HepG2 (cell line): Measurements from ENCODE around the gene TACC2. TPM values are rescaled to one million over a fixed set of nuclear protein-coding genes. Genes with fewer than 3 reads are reported as not detected.

ENCODE experiments used
- ATAC-seq: fragments of 200-7000 bp; cut with Tn5 transposase; 3 replicates; pipeline ENCODE4 v1.9.1; 2020; ENCODE audit warnings: mild to moderate bottlenecking, moderate library complexity
- BruUV-seq: library from RNA; stranded (reverse); fragments of 400-500 nt; replicated peaks from 2 replicates; lab custom pipeline; 2021; lab: Mats Ljungman, UMichigan
- CTCF ChIA-PET: fragments of 300-600 bp; formaldehyde crosslinking; extraction: SDS; loops from one replicate; lab custom pipeline; 2021; ENCODE audit warnings: low total read pairs, inconsistent platforms, low intra/inter-chr PET ratio; lab: Yijun Ruan, JAX
- POLR2A ChIA-PET: fragments of 350-600 bp; sonication (Branson Sonifier 250); formaldehyde crosslinking; loops from one replicate; lab custom pipeline; 2020; ENCODE audit warnings: antibody characterized with exemption, inconsistent platforms; lab: Yijun Ruan, JAX
- DNase-seq: peaks from one replicate; pipeline ENCODE4 v3.0.0-alpha.2; 2015; ENCODE audit warnings: low spot score
- FAIRE-seq: peaks from 3 replicates; lab custom pipeline; 2011; peaks lifted over from hg19 to GRCh38; lab: Jason Lieb, UNC
- H2AFZ ChIP-seq: one replicate; pipeline ENCODE4 v1.6.1; 2011; ENCODE audit warnings: low read length, inconsistent platforms
- H3K27ac ChIP-seq: fragments of 300-600 bp; 3 replicates; pipeline ENCODE4 v1.8.0; 2011; ENCODE audit warnings: mixed run types, mild to moderate bottlenecking, mixed read lengths, low read length, inconsistent platforms; ENCODE audit not compliant: insufficient read depth; ENCODE audit errors: extremely low read length
- H3K27me3 ChIP-seq, 2 experiments: fragments of 200-600 bp in 1 of 2; 2 replicates in 1 of 2; 3 replicates in 1 of 2; pipeline versions ENCODE4 v1.6.0 to v1.8.0; 2011; ENCODE audit warnings: low read length in 2 of 2, mild to moderate bottlenecking in 2 of 2, moderate library complexity in 2 of 2, inconsistent platforms in 1 of 2; ENCODE audit not compliant: insufficient read depth in 2 of 2, control insufficient read depth in 1 of 2
- H3K36me3 ChIP-seq, 2 experiments: fragments of 200-600 bp in 1 of 2; replicated peaks in 1 of 2; 2 replicates in 1 of 2; 3 replicates in 1 of 2; pipeline versions ENCODE4 v1.5.1 to v1.8.0; 2011; ENCODE audit warnings: low read length in 2 of 2, inconsistent platforms in 1 of 2; ENCODE audit not compliant: insufficient read depth in 2 of 2, control insufficient read depth in 1 of 2
- H3K4me1 ChIP-seq: 2 replicates; pipeline ENCODE4 v1.5.1; 2012; ENCODE audit warnings: low read length, inconsistent platforms; ENCODE audit not compliant: insufficient read depth
- H3K4me2 ChIP-seq: 2 replicates; pipeline ENCODE4 v1.6.0; 2011; ENCODE audit warnings: low read depth, low read length, inconsistent platforms
- H3K4me3 ChIP-seq, 3 experiments: fragments of 200-600 bp in 1 of 3; sonication (generic), shearing (Covaris generic) in 1 of 3; replicated peaks in 1 of 3; 2 replicates each; pipeline ENCODE4 v1.5.1; 2011 to 2016; ENCODE audit warnings: low read length in 3 of 3, inconsistent platforms in 2 of 3, low read depth in 2 of 3, mild to moderate bottlenecking in 2 of 3, control low read depth in 1 of 3, mixed read lengths in 1 of 3; ENCODE audit not compliant: insufficient read depth in 1 of 3
- H3K79me2 ChIP-seq: one replicate; pipeline ENCODE4 v1.6.1; 2011; ENCODE audit warnings: low read length, inconsistent platforms; ENCODE audit not compliant: insufficient read depth
- H3K9ac ChIP-seq: 2 replicates; pipeline ENCODE4 v1.6.0; 2011; ENCODE audit warnings: mild to moderate bottlenecking, low read depth, low read length, inconsistent platforms; ENCODE audit not compliant: insufficient read depth
- H3K9me3 ChIP-seq: 2 replicates; pipeline ENCODE4 v1.5.1; 2012; ENCODE audit warnings: mild to moderate bottlenecking, low read length
- H4K20me1 ChIP-seq: 2 replicates; pipeline ENCODE4 v1.6.0; 2011; ENCODE audit warnings: inconsistent platforms, mild to moderate bottlenecking, low read length, moderate library complexity; ENCODE audit not compliant: insufficient read depth
- BCL6 ChIP-seq: IDR thresholded peaks from 2 replicates; pipeline ENCODE4 v1.6.1; 2016; ENCODE audit warnings: missing genetic modification reagents, missing compliant biosample characterization
- DBP ChIP-seq: sonication (generic); formaldehyde crosslinking; IDR thresholded peaks from 2 replicates; pipeline ENCODE4 v1.4.0; 2020; ENCODE audit warnings: missing genetic modification reagents; ENCODE audit errors: not compliant biosample characterization
- GABPA ChIP-seq, 2 experiments: IDR thresholded peaks; 2 replicates each; pipeline ENCODE4 v1.6.1; 2011 to 2016; ENCODE audit warnings: low read depth in 2 of 2, low read length in 1 of 2, missing biosample characterization in 1 of 2, missing genetic modification characterization in 1 of 2
- HBP1 ChIP-seq: IDR thresholded peaks from 2 replicates; pipeline ENCODE4 v1.6.1; 2016; ENCODE audit warnings: low read depth, control low read depth
- HNF4A ChIP-seq: sonication (generic); formaldehyde crosslinking; IDR thresholded peaks from 2 replicates; pipeline ENCODE4 v1.4.0; 2020; ENCODE audit warnings: missing genetic modification reagents
- KDM4B ChIP-seq: sonication (generic); formaldehyde crosslinking; IDR thresholded peaks from 2 replicates; pipeline ENCODE4 v1.4.0; 2020; ENCODE audit warnings: missing genetic modification reagents
- MYC ChIP-seq: sonication (generic); formaldehyde crosslinking; IDR thresholded peaks from 2 replicates; pipeline ENCODE4 v1.9.0; 2021; ENCODE audit warnings: missing genetic modification reagents, borderline replicate concordance
- PRDM10 ChIP-seq: sonication (generic); formaldehyde crosslinking; IDR thresholded peaks from 2 replicates; pipeline ENCODE4 v1.4.0; 2020; ENCODE audit warnings: low read depth, missing genetic modification reagents
- WGBS: methylation state at CpG from one replicate; pipeline ENCODE4 v1.1.6; 2017; ENCODE audit warnings: low lambda C conversion rate; 5-methylcytosine and 5-hydroxymethylcytosine counted together
- in situ Hi-C: cut with HindIII; loops from 2 replicates; pipeline ENCODE4 v1.10.0; 2017; ENCODE audit warnings: low pct_unique_long_range_greater_than_20kb; ENCODE audit not compliant: extremely low pct_ligation_motif_present
- intact Hi-C: fragments of 100-400 bp; cut with micrococcal nuclease; formaldehyde crosslinking; loops from one replicate; pipeline ENCODE4 v1.10.0; 2022; ENCODE audit not compliant: unreplicated experiment
- polyA plus RNA-seq, 8 experiments: library from polyadenylated mRNA; depleted of rRNA in 3 of 8; stranded (reverse) in 7 of 8; unstranded in 1 of 8; fragments of >200 nt; fragmentation: Illumina TruSeq in 4 of 8; extraction: Trizol in 4 of 8; gene quantifications; 2 replicates each; pipeline versions ENCODE4 v1.2.1 to v1.2.3, GENCODE V29; 2011 to 2016; ENCODE audit warnings: low read depth in 4 of 8, missing spikeins in 1 of 8, mixed read lengths in 1 of 8; ENCODE audit not compliant: insufficient read depth in 1 of 8
- total RNA-seq, 5 experiments: library from RNA; depleted of rRNA; stranded (reverse); fragments of >200 nt; fragmentation: Illumina TruSeq; extraction: Trizol; gene quantifications; 2 replicates each; pipeline ENCODE4 v1.2.3, GENCODE V29; 2016; ENCODE audit warnings: low read depth in 1 of 5
- TF ChIP-seq, protein P1 (sequence below): sonication (generic); formaldehyde crosslinking; IDR thresholded peaks from 2 replicates; pipeline ENCODE4 v1.4.0; 2020; ENCODE audit warnings: missing genetic modification reagents

Gene TACC2
- total and polyA plus RNA-seq, 2 of the 13 experiments (the other 11 are each of a cell fraction or from before 2014, with no cell fraction given): 11.8 to 16.0 TPM

GRCh38 chr10:122013311-122013780 lies 24.4 kb downstream of the TACC2 start (continued):
- TF ChIP-seq HBP1 (CRISPR knock-in tag) (no peak), KDM4B (CRISPR knock-in tag) (no peak), BCL6 (peak; percentile 15; the same call in 1 of the 2 replicates)
- TF ChIP-seq, protein P1, sequence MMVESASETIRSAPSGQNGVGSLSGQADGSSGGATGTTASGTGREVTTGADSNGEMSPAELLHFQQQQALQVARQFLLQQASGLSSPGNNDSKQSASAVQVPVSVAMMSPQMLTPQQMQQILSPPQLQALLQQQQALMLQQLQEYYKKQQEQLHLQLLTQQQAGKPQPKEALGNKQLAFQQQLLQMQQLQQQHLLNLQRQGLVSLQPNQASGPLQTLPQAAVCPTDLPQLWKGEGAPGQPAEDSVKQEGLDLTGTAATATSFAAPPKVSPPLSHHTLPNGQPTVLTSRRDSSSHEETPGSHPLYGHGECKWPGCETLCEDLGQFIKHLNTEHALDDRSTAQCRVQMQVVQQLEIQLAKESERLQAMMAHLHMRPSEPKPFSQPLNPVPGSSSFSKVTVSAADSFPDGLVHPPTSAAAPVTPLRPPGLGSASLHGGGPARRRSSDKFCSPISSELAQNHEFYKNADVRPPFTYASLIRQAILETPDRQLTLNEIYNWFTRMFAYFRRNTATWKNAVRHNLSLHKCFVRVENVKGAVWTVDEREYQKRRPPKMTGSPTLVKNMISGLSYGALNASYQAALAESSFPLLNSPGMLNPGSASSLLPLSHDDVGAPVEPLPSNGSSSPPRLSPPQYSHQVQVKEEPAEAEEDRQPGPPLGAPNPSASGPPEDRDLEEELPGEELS (CRISPR knock-in tag): peak; percentile 33
- TF ChIP-seq, all 625 proteins: peak for 71

GRCh38 chr10:122014652-122015248 lies 25.8 kb downstream of the TACC2 start:
- DNase-seq (peak; percentile 55), ATAC-seq (no peak), FAIRE-seq (no peak)
- Histone ChIP-seq H3K9me3 (no peaks in the 10 kb centered on the region), H3K4me1 (peaks cover 49% of the 10 kb centered on the region), H3K79me2 (no peaks in the 10 kb centered on the region), H3K36me3 (no peaks in the 10 kb centered on the region), H3K4me2 (peak overlapping the region; percentile 37), H2AFZ (no peak overlapping the region), H3K27ac (no peak overlapping the region), H3K4me3 (no peak overlapping the region), H4K20me1 (no peaks in the 10 kb centered on the region), H3K9ac (no peak overlapping the region), H3K27me3 (peaks cover 0 to 14% of the 10 kb centered on the region in 2 experiments; a peak in 1 of 5 replicates)
- BruUV-seq: no TSS peak
- CTCF ChIA-PET: no interaction called here
- intact Hi-C loops (no loop called here), in situ Hi-C loops (no loop called here)
- POLR2A ChIA-PET: interaction anchor here (1.2 kb wide), 1 partner anchor 48 kb away, joined by 3 read pairs; no protein-coding TSS in a partner anchor
- 22% methylated on average over 3 of the region's 3 CpGs for WGBS
- TF ChIP-seq PRDM10 (CRISPR knock-in tag): peak; percentile 66; the same call in 1 of the 2 replicates
- 0 out of 2 replicates have a peak, but pooled peaks have one; percentile 9 for TF ChIP-seq MYC (CRISPR knock-in tag)
- TF ChIP-seq DBP: no peak
- TF ChIP-seq HNF4A (CRISPR knock-in tag): peak; percentile 28; the same call in 1 of the 2 replicates
- TF ChIP-seq GABPA (IDR thresholded peaks at IDR 0.05; ENCODE audit: low read depth, low read length): no peak
- no peak; the same call in 1 of the 2 replicates for TF ChIP-seq GABPA (CRISPR knock-in tag; IDR thresholded peaks at IDR 0.05; ENCODE audit: low read depth)
